Prostate gland (tissue), 2 donors: Measurements from ENCODE around the gene IL1RAPL1. TPM values are rescaled to one million over a fixed set of nuclear protein-coding genes. Genes with fewer than 3 reads are reported as not detected.

Experiments used
- DNase-seq: peaks from one replicate; pipeline ENCODE4 v3.0.0-alpha.2; 2019; ENCODE audit warnings: low spot score
- H3K27ac ChIP-seq, 2 donors: fragments of 200-600 bp; sonication (generic); 2 replicates each; pipeline ENCODE4 v1.5.1; 2017 to 2019
- H3K27me3 ChIP-seq: fragments of 200-600 bp; sonication (generic); replicated peaks from 2 replicates; pipeline ENCODE4 v1.5.1; 2019; ENCODE audit not compliant: insufficient read depth
- H3K36me3 ChIP-seq, 2 donors: fragments of 200-600 bp; sonication (generic); 1 replicate in 1 of 2; 2 replicates in 1 of 2; pipeline versions ENCODE4 v1.5.1 to v1.8.1; 2017 to 2019
- H3K4me1 ChIP-seq: fragments of 200-600 bp; sonication (generic); replicated peaks from 2 replicates; pipeline ENCODE4 v1.5.1; 2019
- H3K4me3 ChIP-seq, 2 donors: fragments of 200-600 bp; sonication (generic); 2 replicates each; pipeline ENCODE4 v1.5.1; 2017 to 2019
- H3K9me3 ChIP-seq: fragments of 200-600 bp; sonication (generic); 2 replicates; pipeline ENCODE4 v1.5.1; 2017
- POLR2A ChIP-seq: fragments of 450-650 bp; IDR thresholded peaks from one replicate; pipeline ENCODE4 v1.6.1; 2016; ENCODE audit warnings: antibody characterized with exemption, mild to moderate bottlenecking
- POLR2AphosphoS5 ChIP-seq: sonication (generic); formaldehyde crosslinking; IDR thresholded peaks from one replicate; pipeline ENCODE4 v1.6.1; 2017; ENCODE audit warnings: antibody characterized with exemption
- WGBS: methylation state at CpG from one replicate; pipeline ENCODE4 v1.1.5; 2018; 5-methylcytosine and 5-hydroxymethylcytosine counted together
- intact Hi-C: fragments of 100-400 bp; cut with DNase I; formaldehyde crosslinking; loops from one replicate; pipeline ENCODE4 v1.14.2; 2022
- total RNA-seq, 2 donors: library from RNA; depleted of rRNA; stranded (reverse); fragments of >200 nt; gene quantifications; one replicate each; pipeline ENCODE4 v1.1.0, GENCODE V29; 2016
- TF ChIP-seq, protein P1 (sequence below), 4 experiments: fragments of 200-600 bp in 2 of 4; fragments of 450-650 bp in 2 of 4; sonication (generic) in 2 of 4; IDR thresholded peaks; 1 replicate in 3 of 4; 2 replicates in 1 of 4; pipeline ENCODE4 v1.5.1; 2016 to 2019; ENCODE audit warnings: antibody characterized with exemption in 4 of 4, mild to moderate bottlenecking in 2 of 4, moderate library complexity in 2 of 4

IL1RAPL1 gene
- total RNA-seq, 2 donors from 2014 or later: 0.23 TPM

GRCh38 chrX:28585767-28586166 lies 1.5 kb upstream of the IL1RAPL1 start:
- TF ChIP-seq, protein P1, sequence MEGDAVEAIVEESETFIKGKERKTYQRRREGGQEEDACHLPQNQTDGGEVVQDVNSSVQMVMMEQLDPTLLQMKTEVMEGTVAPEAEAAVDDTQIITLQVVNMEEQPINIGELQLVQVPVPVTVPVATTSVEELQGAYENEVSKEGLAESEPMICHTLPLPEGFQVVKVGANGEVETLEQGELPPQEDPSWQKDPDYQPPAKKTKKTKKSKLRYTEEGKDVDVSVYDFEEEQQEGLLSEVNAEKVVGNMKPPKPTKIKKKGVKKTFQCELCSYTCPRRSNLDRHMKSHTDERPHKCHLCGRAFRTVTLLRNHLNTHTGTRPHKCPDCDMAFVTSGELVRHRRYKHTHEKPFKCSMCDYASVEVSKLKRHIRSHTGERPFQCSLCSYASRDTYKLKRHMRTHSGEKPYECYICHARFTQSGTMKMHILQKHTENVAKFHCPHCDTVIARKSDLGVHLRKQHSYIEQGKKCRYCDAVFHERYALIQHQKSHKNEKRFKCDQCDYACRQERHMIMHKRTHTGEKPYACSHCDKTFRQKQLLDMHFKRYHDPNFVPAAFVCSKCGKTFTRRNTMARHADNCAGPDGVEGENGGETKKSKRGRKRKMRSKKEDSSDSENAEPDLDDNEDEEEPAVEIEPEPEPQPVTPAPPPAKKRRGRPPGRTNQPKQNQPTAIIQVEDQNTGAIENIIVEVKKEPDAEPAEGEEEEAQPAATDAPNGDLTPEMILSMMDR (IDR thresholded peaks at IDR 0.05): no peak
- TF ChIP-seq POLR2AphosphoS5: no peak
- no peak for TF ChIP-seq POLR2A
- no peak overlapping the region for H3K4me3 ChIP-seq

DNA sequence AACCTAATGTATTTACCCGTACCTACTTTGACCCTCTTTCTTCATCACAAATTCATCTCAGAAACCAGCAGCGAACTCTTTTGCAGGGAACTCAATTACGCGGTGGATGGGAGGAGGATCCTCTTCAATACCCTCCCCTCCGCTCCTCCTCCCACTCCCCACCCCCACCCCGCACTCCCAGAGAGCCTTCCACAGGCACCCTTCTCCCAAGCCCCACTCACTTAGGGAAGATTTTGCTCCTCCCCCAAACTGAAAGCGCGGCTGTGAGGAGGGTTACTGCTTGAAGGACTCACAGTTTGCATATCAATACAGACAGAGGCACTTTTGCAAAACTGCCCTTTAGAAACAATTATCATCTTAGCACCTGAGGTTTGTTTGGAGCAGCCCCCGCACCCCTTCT lies 960 bp upstream of the IL1RAPL1 start:
- H3K4me1 ChIP-seq: no peaks in the 10 kb centered on the region
- no peak for DNase-seq

More at GRCh38 chrX:28585767-28586166, 1.5 kb upstream of the IL1RAPL1 start:
- Histone ChIP-seq H3K4me1 (no peaks in the 10 kb centered on the region), H3K27me3 (no peaks in the 10 kb centered on the region), H3K36me3 (no peaks in the 10 kb centered on the region), H3K27ac (no peak overlapping the region), H3K9me3 (no peaks in the 10 kb centered on the region)
- DNase-seq: no peak
- intact Hi-C loops: no loop called here
- WGBS: 31% methylated on average over 10 of the region's 10 CpGs

DNA sequence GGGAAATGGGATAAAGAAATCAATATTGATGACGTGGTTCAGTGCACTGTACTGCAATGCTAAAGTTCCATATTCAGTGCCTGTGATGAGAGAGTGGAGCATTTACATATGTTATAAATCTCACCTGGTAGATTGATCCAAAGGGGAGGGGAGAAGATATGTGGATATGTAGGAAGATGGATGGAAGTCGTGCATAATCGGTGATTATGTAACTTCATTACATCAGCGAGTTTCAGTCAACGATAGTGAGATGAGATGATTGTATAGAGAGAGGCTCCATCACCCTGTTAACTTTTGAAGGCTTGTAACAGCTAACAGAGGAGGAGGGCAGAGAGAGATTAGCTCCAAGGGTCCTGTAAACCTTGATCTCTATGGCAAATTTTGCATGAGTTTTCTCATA lies 1.8 kb downstream of the IL1RAPL1 start:
- H3K9me3 ChIP-seq: no peaks in the 10 kb centered on the region
- intact Hi-C loops: no loop called here
- no peak for DNase-seq
- no peak overlapping the region for H3K27ac ChIP-seq
- no peaks in the 10 kb centered on the region for H3K27me3 ChIP-seq
- H3K4me1 ChIP-seq: no peaks in the 10 kb centered on the region
- WGBS: 39% methylated on average over 5 of the region's 5 CpGs
- TF ChIP-seq POLR2A (no peak), POLR2AphosphoS5 (no peak)
- TF ChIP-seq, protein P1 (IDR thresholded peaks at IDR 0.05): no peak
- no peak overlapping the region for H3K4me3 ChIP-seq
- H3K36me3 ChIP-seq: no peaks in the 10 kb centered on the region

More for the DNA sequence above, 960 bp upstream of the IL1RAPL1 start:
- H3K27me3 ChIP-seq: no peaks in the 10 kb centered on the region
- 2% methylated on average over 9 of the region's 9 CpGs for WGBS
- H3K27ac ChIP-seq: no peak overlapping the region
- no peaks in the 10 kb centered on the region for H3K9me3 ChIP-seq
- H3K36me3 ChIP-seq: no peaks in the 10 kb centered on the region
- H3K4me3 ChIP-seq: no peak overlapping the region
- intact Hi-C loops: no loop called here
- TF ChIP-seq POLR2A (no peak), POLR2AphosphoS5 (no peak)
- TF ChIP-seq, protein P1 (IDR thresholded peaks at IDR 0.05): no peak

GRCh38 chrX:28590396-28590795 lies 3.1 kb downstream of the IL1RAPL1 start:
- Histone ChIP-seq H3K4me3 (no peak overlapping the region), H3K27ac (no peak overlapping the region), H3K36me3 (no peaks in the 10 kb centered on the region), H3K4me1 (no peaks in the 10 kb centered on the region), H3K9me3 (no peaks in the 10 kb centered on the region), H3K27me3 (no peaks in the 10 kb centered on the region)
- WGBS: 49% methylated on average over 2 of the region's 2 CpGs
- TF ChIP-seq, protein P1 (IDR thresholded peaks at IDR 0.05): no peak
- intact Hi-C loops: no loop called here
- DNase-seq: no peak

GRCh38 chrX:28591542-28591941 lies 4.3 kb downstream of the IL1RAPL1 start:
- DNase-seq: no peak
- intact Hi-C loops: no loop called here
- Histone ChIP-seq H3K27me3 (no peaks in the 10 kb centered on the region), H3K4me1 (no peaks in the 10 kb centered on the region), H3K36me3 (no peaks in the 10 kb centered on the region), H3K4me3 (no peak overlapping the region), H3K27ac (no peak overlapping the region), H3K9me3 (no peaks in the 10 kb centered on the region)
- WGBS: 85% methylated on average over 7 of the region's 7 CpGs
- TF ChIP-seq POLR2AphosphoS5: no peak
- TF ChIP-seq, protein P1 (IDR thresholded peaks at IDR 0.05): no peak
- TF ChIP-seq POLR2A: no peak
